ENCODE results near the gene ZNF28.
"Not testable (repeated sequence)": the region's sequence is repeated elsewhere in the genome, so short reads cannot be mapped to it uniquely, and the experiment has no call there.

The ZNF28 gene

DNA sequence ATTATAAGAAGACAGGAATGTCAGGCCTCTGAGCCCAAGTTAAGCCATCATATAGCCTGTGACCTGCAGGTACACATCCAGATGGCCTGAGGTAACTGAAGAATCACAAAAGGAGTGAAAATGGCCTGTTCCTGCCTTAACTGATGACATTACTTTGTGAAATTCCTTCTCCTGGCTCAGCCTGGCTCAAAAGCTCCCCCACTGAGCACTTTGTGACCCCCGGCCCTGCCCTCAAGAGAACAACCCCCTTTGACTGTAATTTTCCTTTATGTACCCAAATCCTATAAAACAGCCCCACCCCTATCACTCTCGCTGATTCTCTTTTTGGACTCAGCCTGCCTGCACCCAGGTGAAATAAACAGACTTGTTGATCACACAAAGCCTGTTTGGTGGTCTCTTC lies 65.0 kb downstream of the ZNF28 start:
- not testable (repeated sequence) for DNase-seq

DNA sequence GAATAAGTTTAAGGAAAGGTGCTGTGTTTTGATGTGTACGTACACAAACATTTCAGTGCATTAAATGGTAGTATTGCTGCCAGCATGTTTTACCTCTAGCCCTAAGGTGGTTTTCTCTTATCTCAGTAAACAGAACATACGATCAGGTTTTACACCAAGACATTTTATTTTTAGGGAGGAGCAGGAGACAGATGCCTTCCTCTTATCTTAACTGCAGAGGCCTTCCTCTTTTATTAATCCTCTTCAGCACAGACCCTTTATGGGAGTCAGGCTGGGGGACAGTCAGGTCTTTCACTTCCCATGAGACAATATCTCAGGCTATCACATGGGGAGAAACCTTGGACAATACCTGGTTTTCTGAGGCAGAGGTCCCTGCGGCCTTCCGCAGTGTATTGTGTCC lies 71.7 kb downstream of the ZNF28 start:
- DNase-seq, result no peak

DNA sequence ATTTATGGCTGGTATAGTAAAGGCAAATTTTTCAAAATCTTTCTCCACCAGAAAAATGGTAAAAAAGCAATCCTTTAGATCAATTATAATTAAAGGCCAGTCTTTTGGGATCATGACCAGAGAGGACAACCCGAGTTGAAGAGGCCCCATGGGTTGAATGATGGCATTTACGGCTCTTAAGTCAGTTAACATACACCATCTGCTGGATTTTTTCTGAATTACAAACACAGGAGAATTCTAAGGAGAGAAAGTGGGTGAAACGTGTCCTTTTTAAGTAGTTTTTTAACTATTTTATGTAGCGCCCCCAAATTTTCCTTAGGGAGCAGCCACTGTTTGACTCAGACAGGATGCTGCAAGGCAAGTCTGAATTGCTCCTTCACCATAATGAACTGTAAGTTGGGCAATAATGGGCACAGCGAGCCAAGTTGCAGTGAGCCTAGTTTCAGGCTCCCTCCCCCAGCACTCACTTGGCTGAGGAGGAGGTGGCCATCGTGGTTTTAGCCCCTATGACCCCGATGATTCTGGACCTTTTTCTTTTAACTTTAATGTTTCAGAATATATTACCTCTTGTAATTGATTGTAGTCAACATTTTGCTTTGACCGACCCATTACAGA lies 73.0 kb downstream of the ZNF28 start:
- peak; percentile 3 for DNase-seq
